ENCODE data around the gene FAM135A. TPM values are rescaled to one million over a fixed set of nuclear protein-coding genes. Genes with fewer than 3 reads are reported as not detected.
"Not testable (repeated sequence)": the region's sequence is repeated elsewhere in the genome, so short reads cannot be mapped to it uniquely, and the experiment has no call there.

Gene FAM135A
- total and polyA plus RNA-seq, 12 donors, result 4.8 to 18.0 (median 12.8) TPM

DNA sequence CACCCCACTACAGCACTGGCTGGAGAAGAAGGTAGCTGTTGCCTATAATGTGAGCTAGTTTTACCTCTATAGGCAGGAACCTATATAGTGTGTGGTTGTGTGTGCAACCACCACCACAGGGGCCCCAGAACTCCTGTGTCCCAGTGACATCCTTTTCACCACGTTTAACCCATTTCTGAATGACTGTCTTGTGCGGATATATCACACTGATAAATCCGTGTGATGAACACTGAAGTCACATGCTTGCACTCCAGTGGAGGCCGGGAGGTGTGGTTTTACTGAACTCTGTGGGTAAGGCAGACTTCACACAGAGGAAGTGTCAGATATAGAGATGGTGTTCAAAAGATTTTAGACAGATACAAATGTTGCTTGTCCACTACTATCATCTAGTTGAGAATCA, 185.9 kb downstream of the FAM135A start:
- no peaks in the 10 kb centered on the region for H3K27me3 ChIP-seq
- H3K27ac ChIP-seq, result no peak overlapping the region
- WGBS, 2 donors, result 61 to 70% methylated on average over 4 of the region's 4 CpGs
- no peak for ATAC-seq
- H3K4me3 ChIP-seq, result no peak overlapping the region
- H3K36me3 ChIP-seq, result no peaks in the 10 kb centered on the region
- H3K9me3 ChIP-seq, result peaks cover 0 to 5% (median 0%) of the 10 kb centered on the region in 11 donors
- H3K4me1 ChIP-seq, result no peaks in the 10 kb centered on the region
- DNase-seq, result no peak
- TF ChIP-seq, protein P1, sequence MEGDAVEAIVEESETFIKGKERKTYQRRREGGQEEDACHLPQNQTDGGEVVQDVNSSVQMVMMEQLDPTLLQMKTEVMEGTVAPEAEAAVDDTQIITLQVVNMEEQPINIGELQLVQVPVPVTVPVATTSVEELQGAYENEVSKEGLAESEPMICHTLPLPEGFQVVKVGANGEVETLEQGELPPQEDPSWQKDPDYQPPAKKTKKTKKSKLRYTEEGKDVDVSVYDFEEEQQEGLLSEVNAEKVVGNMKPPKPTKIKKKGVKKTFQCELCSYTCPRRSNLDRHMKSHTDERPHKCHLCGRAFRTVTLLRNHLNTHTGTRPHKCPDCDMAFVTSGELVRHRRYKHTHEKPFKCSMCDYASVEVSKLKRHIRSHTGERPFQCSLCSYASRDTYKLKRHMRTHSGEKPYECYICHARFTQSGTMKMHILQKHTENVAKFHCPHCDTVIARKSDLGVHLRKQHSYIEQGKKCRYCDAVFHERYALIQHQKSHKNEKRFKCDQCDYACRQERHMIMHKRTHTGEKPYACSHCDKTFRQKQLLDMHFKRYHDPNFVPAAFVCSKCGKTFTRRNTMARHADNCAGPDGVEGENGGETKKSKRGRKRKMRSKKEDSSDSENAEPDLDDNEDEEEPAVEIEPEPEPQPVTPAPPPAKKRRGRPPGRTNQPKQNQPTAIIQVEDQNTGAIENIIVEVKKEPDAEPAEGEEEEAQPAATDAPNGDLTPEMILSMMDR (IDR thresholded peaks at IDR 0.05), result no peak
- intact Hi-C loops (cut with DNase I), result no loop called here

DNA sequence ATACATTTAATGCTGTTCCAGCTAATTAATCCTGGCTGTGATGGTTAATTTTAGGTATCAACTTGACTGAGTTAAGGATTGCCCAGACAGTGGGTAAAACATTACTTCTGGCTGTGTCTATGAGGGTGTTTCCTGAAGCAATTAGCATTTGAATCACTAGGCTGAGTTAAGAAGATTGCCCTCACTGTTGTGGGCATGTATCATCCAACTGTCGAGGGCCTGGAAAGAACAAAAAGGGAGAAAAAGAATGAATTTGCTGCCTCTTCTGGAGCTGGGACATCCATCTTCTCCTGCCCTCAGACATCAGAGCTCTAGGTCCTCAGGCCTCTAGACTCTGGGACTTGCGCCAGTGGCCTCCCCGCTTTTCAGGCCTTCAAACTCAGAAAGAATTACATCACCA, 187.7 kb downstream of the FAM135A start:
- Histone ChIP-seq H3K4me3 (no peak overlapping the region), H3K9me3 (peaks cover 0 to 6% (median 0%) of the 10 kb centered on the region in 11 donors), H3K27ac (no peak overlapping the region), H3K36me3 (no peaks in the 10 kb centered on the region), H3K4me1 (no peaks in the 10 kb centered on the region), H3K27me3 (no peaks in the 10 kb centered on the region)
- intact Hi-C loops (cut with DNase I), result no loop called here
- no peak for ATAC-seq
- TF ChIP-seq, protein P1 (IDR thresholded peaks at IDR 0.05), result no peak
- DNase-seq, result no peak
- 59 to 66% methylated on average over 3 of the region's 3 CpGs for WGBS, 2 donors

DNA sequence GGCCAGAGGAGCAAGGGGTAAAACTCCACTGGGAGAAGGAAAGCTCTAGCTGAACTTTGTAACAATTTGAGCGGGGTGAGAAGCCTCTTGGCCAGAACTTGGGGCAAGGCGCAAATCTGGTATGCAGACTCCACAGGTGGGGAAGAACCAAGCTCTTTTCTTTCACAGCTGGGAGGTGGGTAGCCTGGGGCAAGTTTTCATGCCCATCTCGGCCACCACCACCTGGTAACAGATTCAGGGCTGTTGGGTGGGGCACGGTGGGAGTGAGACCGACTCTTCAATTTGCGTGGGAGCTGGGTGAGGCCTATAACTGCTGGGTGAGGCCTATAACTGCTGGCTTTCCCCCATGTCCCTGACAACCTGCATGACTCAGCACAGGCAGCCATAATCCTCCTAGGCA, 190.9 kb downstream of the FAM135A start:
- no peak overlapping the region for H3K4me3 ChIP-seq
- ATAC-seq, result no peak
- peaks cover 0 to 9% (median 0%) of the 10 kb centered on the region in 11 donors for H3K9me3 ChIP-seq
- H3K4me1 ChIP-seq, result no peaks in the 10 kb centered on the region
- DNase-seq, result no peak
- no peaks in the 10 kb centered on the region for H3K36me3 ChIP-seq
- no peak overlapping the region for H3K27ac ChIP-seq
- intact Hi-C loops (cut with DNase I), result no loop called here
- WGBS, 2 donors, result 91 to 98% methylated on average over 6 of the region's 6 CpGs
- no peaks in the 10 kb centered on the region for H3K27me3 ChIP-seq
- TF ChIP-seq, protein P1 (IDR thresholded peaks at IDR 0.05), result no peak

DNA sequence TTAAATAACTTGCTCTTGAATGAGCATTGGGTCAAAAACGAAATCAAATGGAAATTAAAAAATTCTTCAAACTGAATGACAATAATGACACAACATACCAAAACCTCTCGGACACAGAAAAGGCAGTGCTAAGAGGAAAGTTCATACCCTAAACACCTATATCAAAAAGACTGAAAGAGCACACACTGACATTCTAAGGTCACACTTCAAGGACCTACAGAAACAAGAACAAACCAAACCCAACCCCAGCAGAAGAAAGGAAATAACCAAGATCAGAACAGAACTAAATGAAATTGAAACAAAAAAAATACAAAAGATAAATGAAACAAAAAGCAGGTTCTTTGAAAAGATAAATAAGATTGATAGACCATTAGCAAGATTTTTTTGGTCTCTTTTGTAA, 194.1 kb downstream of the FAM135A start:
- H3K4me3 ChIP-seq; H3K27me3 ChIP-seq; H3K9me3 ChIP-seq; H3K4me1 ChIP-seq; ATAC-seq; DNase-seq; H3K27ac ChIP-seq; H3K36me3 ChIP-seq; intact Hi-C loops (cut with DNase I): not testable (repeated sequence)
- WGBS, 2 donors, result 78 to 81% methylated on average over 2 of the region's 2 CpGs

DNA sequence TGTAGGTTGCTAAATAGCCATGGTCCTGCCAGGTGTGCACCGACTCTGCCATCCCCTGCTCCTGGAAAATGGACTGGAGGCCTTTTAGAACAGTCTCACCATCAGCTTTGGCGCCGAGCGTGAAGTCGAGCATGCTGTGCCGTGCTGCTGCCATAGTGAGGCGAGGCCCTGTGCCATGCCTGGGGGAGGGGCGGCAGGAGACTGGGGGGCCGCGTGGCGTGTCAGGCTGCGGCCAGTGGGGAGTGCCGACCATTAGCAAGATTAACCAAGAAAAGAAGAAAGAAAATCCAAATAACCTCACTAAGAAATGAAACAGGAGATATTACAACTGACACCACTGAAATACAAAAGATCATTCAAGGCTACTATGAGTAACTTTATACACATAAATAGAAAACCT, 195.9 kb downstream of the FAM135A start:
- H3K4me1 ChIP-seq; ATAC-seq; H3K36me3 ChIP-seq; DNase-seq; H3K27ac ChIP-seq; intact Hi-C loops (cut with DNase I); H3K9me3 ChIP-seq; H3K4me3 ChIP-seq; H3K27me3 ChIP-seq: not testable (repeated sequence)
- 88% methylated on average over 13 of the region's 13 CpGs for WGBS, 2 donors

Other genes starting within 250 kb of the FAM135A start
- 1 to 10 TPM in 3 of 10 donors, under 1 TPM in 6, not detected in 1; 0.18 to 5.2 (median 0.63) TPM for gene COL9A1, start 110.4 kb upstream of the FAM135A start, total RNA-seq
- gene COL9A1, start 110.4 kb upstream of the FAM135A start, polyA plus RNA-seq, result under 1 TPM; 0.16 to 0.51 TPM
- 10 to 100 TPM; 10.9 to 21.3 (median 17.7) TPM for gene SDHAF4, start 153.4 kb downstream of the FAM135A start, total RNA-seq
- gene SDHAF4, start 153.4 kb downstream of the FAM135A start, polyA plus RNA-seq, result 10 to 100 TPM in 1 of 2 donors, 1 to 10 TPM in 1; 6.2 to 26.8 TPM